RWPE1 (cell line): ENCODE data around the gene FAM171A1.

Experiments
- CTCF ChIA-PET: fragments of 350-600 bp; sonication (Branson Sonifier 250); formaldehyde crosslinking; extraction: SDS; loops from one replicate; lab custom pipeline; 2021; lab: Yijun Ruan, JAX
- POLR2A ChIA-PET: fragments of 400-600 bp; formaldehyde crosslinking; extraction: SDS; loops from one replicate; lab custom pipeline; 2020; ENCODE audit warnings: antibody characterized with exemption; ENCODE audit not compliant: low non-redundant PET; lab: Yijun Ruan, JAX
- DNase-seq: peaks from one replicate; pipeline ENCODE4 v3.0.0; 2012; ENCODE audit warnings: low spot score
- H3K27ac ChIP-seq: fragments of 450-650 bp; 2 replicates; pipeline ENCODE4 v1.5.1; 2017
- TF ChIP-seq, protein P1 (sequence below): fragments of 450-650 bp; conservative IDR thresholded peaks from 2 replicates; pipeline ENCODE4 v1.5.1; 2017; ENCODE audit warnings: low read depth, mild to moderate bottlenecking

Gene FAM171A1

DNA sequence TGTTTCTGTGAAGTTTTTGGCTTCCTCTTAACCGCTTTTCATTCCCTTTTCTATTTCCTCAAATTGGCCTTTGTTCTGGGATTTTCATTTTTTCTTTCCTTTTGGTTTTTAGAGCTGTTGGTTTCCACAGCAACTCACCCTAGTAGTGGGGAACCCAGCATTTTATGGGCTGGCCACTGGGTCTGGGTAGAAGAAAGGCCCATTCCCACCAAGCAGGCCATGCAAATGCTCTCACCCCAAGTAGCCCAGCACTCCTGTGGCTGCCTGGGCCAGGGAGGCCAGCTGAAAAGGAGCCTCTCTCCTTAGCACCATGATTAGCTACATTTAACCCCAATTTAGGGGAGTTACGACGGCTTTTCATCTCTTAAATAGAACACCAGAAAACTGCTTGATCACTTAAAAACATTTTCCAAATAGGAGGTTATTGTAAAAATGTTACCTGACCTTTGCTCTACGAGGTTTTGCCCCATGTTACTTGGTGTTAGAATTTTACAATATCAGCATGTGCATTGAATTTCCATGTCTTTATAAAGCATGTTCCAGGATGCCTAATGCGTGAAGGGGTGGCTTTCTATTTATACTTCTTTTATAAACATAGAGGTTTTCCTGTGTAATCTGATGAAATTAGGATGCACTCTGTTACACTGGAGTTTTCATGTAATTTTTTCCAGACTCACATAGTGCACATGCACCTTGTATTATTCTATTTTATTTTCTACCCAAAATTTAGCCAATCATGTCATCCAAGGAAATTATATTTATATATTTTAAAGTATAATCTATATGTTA lies 75.4 kb downstream of the FAM171A1 start:
- POLR2A ChIA-PET = no interaction called here
- TF ChIP-seq, protein P1, sequence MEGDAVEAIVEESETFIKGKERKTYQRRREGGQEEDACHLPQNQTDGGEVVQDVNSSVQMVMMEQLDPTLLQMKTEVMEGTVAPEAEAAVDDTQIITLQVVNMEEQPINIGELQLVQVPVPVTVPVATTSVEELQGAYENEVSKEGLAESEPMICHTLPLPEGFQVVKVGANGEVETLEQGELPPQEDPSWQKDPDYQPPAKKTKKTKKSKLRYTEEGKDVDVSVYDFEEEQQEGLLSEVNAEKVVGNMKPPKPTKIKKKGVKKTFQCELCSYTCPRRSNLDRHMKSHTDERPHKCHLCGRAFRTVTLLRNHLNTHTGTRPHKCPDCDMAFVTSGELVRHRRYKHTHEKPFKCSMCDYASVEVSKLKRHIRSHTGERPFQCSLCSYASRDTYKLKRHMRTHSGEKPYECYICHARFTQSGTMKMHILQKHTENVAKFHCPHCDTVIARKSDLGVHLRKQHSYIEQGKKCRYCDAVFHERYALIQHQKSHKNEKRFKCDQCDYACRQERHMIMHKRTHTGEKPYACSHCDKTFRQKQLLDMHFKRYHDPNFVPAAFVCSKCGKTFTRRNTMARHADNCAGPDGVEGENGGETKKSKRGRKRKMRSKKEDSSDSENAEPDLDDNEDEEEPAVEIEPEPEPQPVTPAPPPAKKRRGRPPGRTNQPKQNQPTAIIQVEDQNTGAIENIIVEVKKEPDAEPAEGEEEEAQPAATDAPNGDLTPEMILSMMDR = no peak

DNA sequence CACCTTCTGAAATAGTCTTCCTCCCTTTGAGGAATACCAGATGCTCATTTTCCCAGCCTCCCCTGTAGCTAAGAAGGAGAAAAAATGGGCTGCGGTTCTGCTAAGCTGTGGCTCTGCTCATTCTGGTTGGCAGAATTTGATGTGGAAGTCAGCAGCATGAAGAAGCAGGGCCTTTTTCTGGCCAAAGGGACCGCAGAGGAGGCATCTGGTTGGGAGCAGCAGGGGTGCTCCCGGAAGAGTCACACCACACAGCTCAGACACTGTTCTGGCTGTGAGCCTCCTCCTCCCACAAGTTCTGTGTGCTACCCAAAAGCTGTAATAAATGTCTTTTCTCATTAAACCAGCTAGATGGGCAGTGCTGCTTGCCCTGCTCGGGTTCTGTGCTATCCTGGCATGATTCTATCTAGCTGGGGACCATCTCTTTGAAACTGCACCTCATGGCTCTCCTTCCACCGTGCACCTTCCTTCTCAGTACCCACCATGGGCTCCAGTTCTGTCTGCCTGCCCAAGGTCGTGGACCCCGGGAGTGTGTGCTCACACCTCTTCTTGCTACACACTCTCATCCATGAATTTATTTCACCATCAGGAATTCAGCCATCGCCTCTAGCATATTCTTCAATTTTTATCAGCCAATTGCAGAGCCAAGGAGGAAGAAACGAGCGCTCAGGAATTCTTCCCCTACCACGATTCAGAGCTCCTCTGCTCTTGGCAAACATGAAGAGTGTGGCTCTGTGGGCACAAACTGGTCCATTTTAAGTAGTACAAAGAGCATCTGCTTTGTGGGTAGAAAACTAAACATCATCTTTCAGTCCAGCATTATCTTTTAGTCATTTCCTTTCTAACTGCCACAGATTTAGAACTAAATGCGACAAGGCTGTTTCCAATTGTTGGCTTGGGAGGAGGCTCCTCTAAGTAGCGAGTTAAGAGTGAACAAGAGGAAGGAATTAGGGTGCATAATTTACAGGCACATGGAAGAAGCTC lies 76.9 kb downstream of the FAM171A1 start:
- POLR2A ChIA-PET = no interaction called here
- H3K27ac ChIP-seq = no peak overlapping the region
- DNase-seq = no peak
- CTCF ChIA-PET = interaction anchor here (0.6 kb wide), 1 partner anchor 18 kb away, joined by 4 read pairs; no protein-coding TSS in a partner anchor
- TF ChIP-seq, protein P1 = no peak

More for the DNA sequence above, 75.4 kb downstream of the FAM171A1 start:
- CTCF ChIA-PET = interaction anchor here (0.6 kb wide), 1 partner anchor 33 kb away, joined by 3 read pairs; no protein-coding TSS in a partner anchor
- no peak for DNase-seq
- no peak overlapping the region for H3K27ac ChIP-seq

DNA sequence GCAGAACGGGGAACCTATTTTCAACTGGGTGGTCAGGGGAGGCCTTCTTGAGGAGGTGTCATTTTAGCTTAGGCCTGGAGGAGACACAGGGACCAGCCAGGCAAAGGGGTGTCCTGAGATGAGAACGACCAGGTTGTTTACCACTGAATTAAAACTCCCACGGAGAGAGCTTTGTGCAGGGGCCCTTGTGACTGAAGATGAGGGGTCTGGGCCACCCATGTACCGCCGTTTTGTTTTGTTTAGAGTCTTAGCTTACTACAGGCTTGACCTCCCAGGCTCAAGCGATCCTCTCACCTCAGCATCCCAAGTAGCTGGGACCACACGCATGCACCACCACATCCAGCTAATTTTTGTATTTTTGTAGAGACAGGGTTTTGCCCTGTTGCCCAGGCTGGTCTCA lies 80.4 kb downstream of the FAM171A1 start:
- DNase-seq = no peak
- POLR2A ChIA-PET = no interaction called here
- TF ChIP-seq, protein P1 = no peak
- H3K27ac ChIP-seq = no peak overlapping the region
- CTCF ChIA-PET = no interaction called here

DNA sequence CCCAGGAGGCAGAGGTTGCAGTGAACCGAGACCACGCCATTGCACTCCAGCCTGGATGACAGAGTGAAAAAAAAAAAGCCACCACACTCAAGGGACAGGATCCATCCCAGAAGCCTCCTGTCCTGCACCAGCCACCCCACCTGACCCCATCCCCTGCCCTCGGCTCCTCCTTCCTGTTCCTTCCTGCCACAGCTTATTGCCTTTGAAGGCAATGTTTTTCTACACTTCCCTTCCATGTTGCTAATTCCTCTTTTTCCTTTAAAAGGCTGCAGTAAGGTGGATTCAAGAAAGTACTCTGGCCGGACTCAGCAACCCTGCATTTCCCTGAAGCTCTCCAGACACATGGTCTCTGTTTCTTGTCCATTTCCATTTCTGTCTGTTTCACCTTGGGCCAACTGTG lies 80.9 kb downstream of the FAM171A1 start:
- H3K27ac ChIP-seq = no peak overlapping the region
- CTCF ChIA-PET = no interaction called here
- TF ChIP-seq, protein P1 = no peak
- POLR2A ChIA-PET = interaction anchor here (0.7 kb wide), 1 partner anchor 9 kb away, joined by 4 read pairs; no protein-coding TSS in a partner anchor
- no peak for DNase-seq

DNA sequence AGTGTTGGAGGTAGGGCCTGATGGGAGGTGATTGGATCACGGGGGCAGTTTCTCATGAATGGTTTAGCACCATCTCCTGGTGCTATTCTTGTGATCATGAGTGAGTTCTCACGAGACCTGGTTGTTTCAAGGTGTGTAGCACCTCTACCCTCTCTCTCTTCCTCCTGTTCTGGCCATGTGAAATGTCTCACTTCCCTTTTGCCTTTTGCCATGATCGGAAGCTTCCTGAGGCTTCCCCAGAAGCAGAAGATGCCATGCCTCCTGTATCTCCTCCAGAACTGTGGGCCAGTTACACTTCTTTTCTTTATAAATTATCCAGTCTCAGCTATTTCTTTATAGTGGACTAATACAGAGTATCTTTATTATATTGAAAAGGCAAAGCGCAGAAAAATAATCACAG lies 90.1 kb downstream of the FAM171A1 start:
- H3K27ac ChIP-seq = no peak overlapping the region
- ChIA-PET CTCF (no interaction called here), POLR2A (interaction anchor here (0.6 kb wide), 1 partner anchor 9 kb away, joined by 4 read pairs; no protein-coding TSS in a partner anchor)
- no peak for DNase-seq
- TF ChIP-seq, protein P1 = no peak

DNA sequence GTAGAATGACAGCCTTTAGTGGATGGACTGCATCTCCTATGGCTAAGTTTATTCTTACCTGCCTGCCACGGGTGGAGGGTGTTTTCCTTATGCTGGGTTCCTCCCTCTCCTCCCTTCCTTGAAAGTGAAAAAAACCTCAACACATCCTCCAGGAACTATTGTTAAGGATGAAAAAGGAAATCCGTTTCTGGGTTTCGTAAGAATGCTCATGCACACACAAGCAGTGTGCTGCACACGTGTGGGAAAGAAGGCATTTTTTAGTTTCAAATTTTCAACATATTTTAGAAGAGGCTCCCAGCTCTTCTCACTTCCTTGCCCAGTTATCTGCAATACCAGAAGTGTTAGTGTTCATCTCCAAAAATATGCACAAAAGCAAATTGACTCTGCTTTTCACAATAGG lies 90.6 kb downstream of the FAM171A1 start:
- TF ChIP-seq, protein P1 = no peak
- no peak for DNase-seq
- POLR2A ChIA-PET = no interaction called here
- no peak overlapping the region for H3K27ac ChIP-seq
- CTCF ChIA-PET = no interaction called here
